NCI-H2107 (cell line): ENCODE measurements around the gene CCSAP.
"Not testable (repeated sequence)": the region's sequence is repeated elsewhere in the genome, so short reads cannot be mapped to it uniquely, and the experiment has no call there.

Experiments used
- DNase-seq: peaks from one replicate; lab custom pipeline; 2025; lab: John Stamatoyannopoulos, UW

CCSAP gene

GRCh38 chr1:229342656-229343569, at the start of gene CCSAP:
Gene CCSAP (minus strand): TSS chr1:229343047. CDS start chr1:229342465, 582 bp downstream.
- DNase-seq = no peak

- no peak for DNase-seq
Measured at GRCh38 chr1:229390130-229390529, 47.3 kb upstream of the CCSAP start.

GRCh38 chr1:229388897-229389580, 46.2 kb upstream of the CCSAP start:
- DNase-seq = no peak

GRCh38 chr1:229385853-229386456, 43.1 kb upstream of the CCSAP start:
- no peak for DNase-seq

GRCh38 chr1:229384822-229385221, 42.0 kb upstream of the CCSAP start:
- DNase-seq = no peak

- no peak for DNase-seq
Measured at GRCh38 chr1:229383961-229384360, 41.1 kb upstream of the CCSAP start.

- DNase-seq = no peak
Measured at GRCh38 chr1:229383188-229383587, 40.3 kb upstream of the CCSAP start.

GRCh38 chr1:229381234-229381633, 38.4 kb upstream of the CCSAP start:
- DNase-seq = peak; percentile 89

GRCh38 chr1:229380536-229381160, 37.8 kb upstream of the CCSAP start:
- DNase-seq = peak; percentile 75

- no peak for DNase-seq
Measured at GRCh38 chr1:229379846-229380245, 37.0 kb upstream of the CCSAP start.

GRCh38 chr1:229378586-229379367, 35.9 kb upstream of the CCSAP start:
- no peak for DNase-seq

GRCh38 chr1:229378035-229378434, 35.2 kb upstream of the CCSAP start:
- DNase-seq = not testable (repeated sequence)

- no peak for DNase-seq
Measured at GRCh38 chr1:229377429-229377828, 34.6 kb upstream of the CCSAP start.

GRCh38 chr1:229376521-229376920, 33.7 kb upstream of the CCSAP start:
- no peak for DNase-seq

- DNase-seq = no peak
Measured at GRCh38 chr1:229374485-229374884, 31.6 kb upstream of the CCSAP start.

- no peak for DNase-seq
Measured at GRCh38 chr1:229373395-229373794, 30.5 kb upstream of the CCSAP start.

GRCh38 chr1:229372251-229372650, 29.4 kb upstream of the CCSAP start:
- DNase-seq = no peak

- no peak for DNase-seq
Measured at GRCh38 chr1:229371624-229372023, 28.8 kb upstream of the CCSAP start.

GRCh38 chr1:229370601-229371021, 27.8 kb upstream of the CCSAP start:
- peak; percentile 98 for DNase-seq

GRCh38 chr1:229368347-229368746, 25.5 kb upstream of the CCSAP start:
- no peak for DNase-seq

GRCh38 chr1:229365569-229365968, 22.7 kb upstream of the CCSAP start:
- DNase-seq = no peak
